BJ (cell line): ENCODE data around the gene SPAG16. TPM values are rescaled to one million over a fixed set of nuclear protein-coding genes. Genes with fewer than 3 reads are reported as not detected.

ENCODE experiments used
- CTCF ChIA-PET: fragments of 350-600 bp; formaldehyde crosslinking; extraction: SDS; loops from one replicate; lab custom pipeline; 2021; ENCODE audit warnings: antibody characterized with exemption, inconsistent platforms; lab: Yijun Ruan, JAX
- POLR2A ChIA-PET: fragments of 300-600 bp; sonication (Branson Sonifier 250); formaldehyde crosslinking; extraction: SDS; loops from one replicate; lab custom pipeline; 2021; ENCODE audit warnings: antibody characterized with exemption; lab: Charles Lee
- DNase-seq: peaks from one replicate; pipeline ENCODE4 v3.0.0-alpha.2; 2011; ENCODE audit warnings: low read depth
- H3K27me3 ChIP-seq: 2 replicates; pipeline ENCODE4 v1.6.0; 2011; ENCODE audit warnings: low read length; ENCODE audit not compliant: control insufficient read depth, insufficient read depth
- H3K36me3 ChIP-seq: 2 replicates; pipeline ENCODE4 v1.5.1; 2011; ENCODE audit warnings: low read length; ENCODE audit not compliant: control insufficient read depth, insufficient read depth
- H3K4me3 ChIP-seq: 2 replicates; pipeline ENCODE4 v1.5.1; 2011; ENCODE audit warnings: low read depth, mild to moderate bottlenecking, control low read depth, low read length
- polyA plus RNA-seq: library from polyadenylated mRNA; depleted of rRNA; stranded (reverse); fragments of >200 nt; gene quantifications from 2 replicates; pipeline ENCODE4 v1.2.3, GENCODE V29; 2011
- TF ChIP-seq, protein P1 (sequence below): IDR thresholded peaks from 2 replicates; pipeline ENCODE4 v1.5.1; 2011; ENCODE audit warnings: low read depth, mild to moderate bottlenecking, control low read depth, inconsistent platforms, low read length, moderate library complexity; ENCODE audit not compliant: insufficient read depth

Gene SPAG16
- polyA plus RNA-seq, 1 experiment = 11.0 TPM

DNA sequence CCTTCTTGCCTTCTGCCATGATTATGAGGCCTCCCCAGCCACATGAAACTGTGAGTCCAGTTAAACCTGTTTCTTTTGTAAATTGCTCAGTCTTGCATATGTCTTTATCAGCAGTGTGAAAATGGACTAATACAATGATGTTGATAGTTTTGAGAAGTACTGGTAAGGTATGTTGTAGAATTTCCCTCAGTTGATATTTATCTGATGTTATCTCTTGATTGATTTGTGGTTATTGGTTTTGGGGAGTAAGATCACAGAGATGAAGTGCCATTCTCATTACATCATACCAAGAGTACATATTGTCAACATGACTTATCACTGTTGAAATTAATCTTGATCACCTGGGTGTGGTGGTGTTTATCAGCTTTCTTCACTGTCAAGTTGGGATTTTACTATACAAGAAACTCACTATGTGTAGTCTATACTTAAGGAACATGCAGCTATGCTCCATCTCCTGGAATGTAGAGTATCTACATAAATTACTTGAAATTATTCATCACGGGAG, 5.1 kb upstream of the SPAG16 start:
- Histone ChIP-seq H3K36me3 (no peaks in the 10 kb centered on the region), H3K4me3 (no peak overlapping the region), H3K27me3 (no peaks in the 10 kb centered on the region)
- TF ChIP-seq, protein P1, sequence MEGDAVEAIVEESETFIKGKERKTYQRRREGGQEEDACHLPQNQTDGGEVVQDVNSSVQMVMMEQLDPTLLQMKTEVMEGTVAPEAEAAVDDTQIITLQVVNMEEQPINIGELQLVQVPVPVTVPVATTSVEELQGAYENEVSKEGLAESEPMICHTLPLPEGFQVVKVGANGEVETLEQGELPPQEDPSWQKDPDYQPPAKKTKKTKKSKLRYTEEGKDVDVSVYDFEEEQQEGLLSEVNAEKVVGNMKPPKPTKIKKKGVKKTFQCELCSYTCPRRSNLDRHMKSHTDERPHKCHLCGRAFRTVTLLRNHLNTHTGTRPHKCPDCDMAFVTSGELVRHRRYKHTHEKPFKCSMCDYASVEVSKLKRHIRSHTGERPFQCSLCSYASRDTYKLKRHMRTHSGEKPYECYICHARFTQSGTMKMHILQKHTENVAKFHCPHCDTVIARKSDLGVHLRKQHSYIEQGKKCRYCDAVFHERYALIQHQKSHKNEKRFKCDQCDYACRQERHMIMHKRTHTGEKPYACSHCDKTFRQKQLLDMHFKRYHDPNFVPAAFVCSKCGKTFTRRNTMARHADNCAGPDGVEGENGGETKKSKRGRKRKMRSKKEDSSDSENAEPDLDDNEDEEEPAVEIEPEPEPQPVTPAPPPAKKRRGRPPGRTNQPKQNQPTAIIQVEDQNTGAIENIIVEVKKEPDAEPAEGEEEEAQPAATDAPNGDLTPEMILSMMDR = no peak
- ChIA-PET CTCF (no interaction called here), POLR2A (no interaction called here)
- DNase-seq = no peak

DNA sequence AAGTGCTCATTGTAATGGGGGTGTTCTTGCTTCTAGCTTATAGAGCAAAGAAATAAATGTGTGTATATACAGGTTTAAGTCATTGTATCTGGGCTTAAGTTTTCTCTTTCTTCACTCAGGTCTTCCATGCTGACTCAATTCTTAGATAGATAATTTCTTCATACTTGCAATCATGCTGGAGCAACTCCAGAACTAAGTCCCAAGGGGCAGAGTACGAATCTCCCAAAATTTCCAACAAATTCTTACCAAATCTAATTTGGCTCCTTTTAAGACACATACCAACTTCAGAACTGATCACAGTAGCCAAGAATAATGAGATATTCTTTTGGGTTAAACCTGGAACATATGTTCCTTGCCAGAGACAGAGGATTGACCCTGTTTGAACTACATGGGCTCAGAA, 4.3 kb upstream of the SPAG16 start:
- DNase-seq = no peak
- CTCF ChIA-PET = no interaction called here
- Histone ChIP-seq H3K36me3 (no peaks in the 10 kb centered on the region), H3K27me3 (no peaks in the 10 kb centered on the region), H3K4me3 (no peak overlapping the region)
- TF ChIP-seq, protein P1 = no peak
- POLR2A ChIA-PET = no interaction called here

DNA sequence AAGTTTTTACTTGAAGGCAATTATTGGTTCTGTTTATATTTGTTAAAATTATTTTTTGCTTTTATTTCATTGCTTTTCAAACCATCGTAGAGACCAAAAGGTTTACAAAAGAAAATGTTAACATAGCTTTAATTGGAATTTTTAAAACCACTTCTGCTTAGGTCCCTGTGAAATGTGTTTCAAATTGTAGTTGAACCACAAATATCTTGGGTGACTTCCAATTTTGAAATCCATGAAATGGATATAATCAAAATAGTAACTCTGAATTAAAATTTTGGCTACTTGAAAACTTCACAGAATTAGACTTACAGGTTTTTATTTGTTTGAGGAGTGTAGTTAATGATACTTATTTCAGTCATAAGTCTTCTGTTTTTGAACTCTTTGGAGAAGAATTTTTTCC, 3.1 kb upstream of the SPAG16 start:
- ChIA-PET CTCF (interaction anchor here (0.9 kb wide), 1 partner anchor 15 kb away, joined by 3 read pairs; no protein-coding TSS in a partner anchor), POLR2A (no interaction called here)
- TF ChIP-seq, protein P1 = no peak
- no peak overlapping the region for H3K4me3 ChIP-seq
- H3K36me3 ChIP-seq = no peaks in the 10 kb centered on the region
- H3K27me3 ChIP-seq = no peaks in the 10 kb centered on the region
- no peak for DNase-seq

DNA sequence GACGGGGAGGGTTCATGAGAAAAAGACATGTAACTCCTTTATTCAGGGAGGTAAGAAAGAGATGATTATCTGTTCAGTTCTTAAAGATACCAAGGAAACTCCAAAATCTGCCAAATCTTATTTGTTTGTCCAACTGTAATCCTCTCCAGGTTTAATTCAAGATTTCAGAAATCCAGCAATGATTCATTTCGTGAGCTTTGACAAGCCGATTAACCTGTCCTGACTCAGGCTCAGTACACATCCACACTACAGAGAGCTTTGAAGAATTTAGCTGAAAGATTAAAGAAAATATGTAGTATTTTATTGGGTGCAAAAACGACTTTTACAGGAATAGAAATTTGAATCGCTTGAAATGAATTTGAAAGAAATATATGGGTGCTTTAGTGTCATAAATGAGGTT, 1.1 kb downstream of the SPAG16 start:
- CTCF ChIA-PET = no interaction called here
- POLR2A ChIA-PET = no interaction called here

DNA sequence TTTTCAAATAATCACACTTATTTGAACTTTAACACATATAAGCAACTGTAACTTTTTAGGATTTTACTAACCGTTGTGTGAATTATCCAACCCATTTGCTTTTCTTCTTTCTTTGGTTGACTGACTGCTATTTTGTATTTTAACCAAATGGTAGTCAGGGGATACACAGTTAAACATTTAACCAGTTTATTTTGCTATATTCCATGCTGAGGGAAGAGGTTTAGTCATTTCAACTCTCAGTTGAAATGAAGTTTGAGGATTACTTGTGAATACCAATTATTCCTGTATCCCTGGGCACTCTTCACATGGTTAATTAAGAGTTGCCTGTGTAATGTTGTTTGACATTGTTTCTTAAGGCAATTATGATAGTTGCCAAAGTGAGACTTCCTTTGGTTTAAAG, 1.9 kb downstream of the SPAG16 start:
- ChIA-PET CTCF (no interaction called here), POLR2A (interaction anchor here (0.6 kb wide), 1 partner anchor 1523 kb away, joined by 10 read pairs; the partner anchor contains the start of gene BARD1)
- H3K36me3 ChIP-seq = no peaks in the 10 kb centered on the region
- no peak overlapping the region for H3K4me3 ChIP-seq
- no peak for DNase-seq
- TF ChIP-seq, protein P1 = no peak
- H3K27me3 ChIP-seq = no peaks in the 10 kb centered on the region

More for the DNA sequence above, 1.1 kb downstream of the SPAG16 start:
- no peak for DNase-seq
- H3K36me3 ChIP-seq = no peaks in the 10 kb centered on the region
- no peak overlapping the region; the same call in 1 of the 2 replicates for H3K4me3 ChIP-seq
- TF ChIP-seq, protein P1 = no peak
- no peaks in the 10 kb centered on the region for H3K27me3 ChIP-seq
